SK-N-SH treated with all-trans-retinoic acid at 6 μM for 48 hours (cell line): ENCODE data around the gene IMPA2.

ENCODE experiments used
- ATAC-seq: fragments of 200-7000 bp; cut with Tn5 transposase; 3 replicates; pipeline ENCODE4 v1.9.1; 2020; ENCODE audit warnings: mild to moderate bottlenecking, moderate library complexity
- ARNTL ChIP-seq: fragments of 450-650 bp; formaldehyde crosslinking; IDR thresholded peaks from 2 replicates; pipeline ENCODE4 v1.5.0; 2020; ENCODE audit warnings: low read depth, mild to moderate bottlenecking, moderate library complexity, borderline replicate concordance
- BACH2 ChIP-seq: fragments of 250-450 bp; sonication (Bioruptor Pico); IDR thresholded peaks from 2 replicates; pipeline ENCODE4 v1.9.0; 2021; ENCODE audit warnings: mild to moderate bottlenecking, borderline replicate concordance
- CREB5 ChIP-seq: fragments of 250-450 bp; sonication (Bioruptor Pico); IDR thresholded peaks from 2 replicates; pipeline ENCODE4 v1.5.1; 2020; ENCODE audit warnings: low read depth, mild to moderate bottlenecking, moderate library complexity
- CSDC2 ChIP-seq: fragments of 250-450 bp; sonication (Bioruptor Pico); IDR thresholded peaks from 2 replicates; pipeline ENCODE4 v1.5.0; 2020; ENCODE audit warnings: mild to moderate bottlenecking, moderate library complexity
- CSRNP3 ChIP-seq: fragments of 250-450 bp; sonication (Bioruptor Pico); IDR thresholded peaks from 2 replicates; pipeline ENCODE4 v1.5.1; 2021; ENCODE audit warnings: mild to moderate bottlenecking, moderate library complexity
- ESRRG ChIP-seq: fragments of 250-450 bp; sonication (Bioruptor Pico); IDR thresholded peaks from 2 replicates; pipeline ENCODE4 v1.6.1; 2021; ENCODE audit warnings: mild to moderate bottlenecking
- GLIS3 ChIP-seq: fragments of 250-450 bp; sonication (Bioruptor Pico); IDR thresholded peaks from 2 replicates; pipeline ENCODE4 v1.5.0; 2020; ENCODE audit warnings: mild to moderate bottlenecking, moderate library complexity
- ISL1 ChIP-seq: fragments of 250-450 bp; sonication (Bioruptor Pico); IDR thresholded peaks from 2 replicates; pipeline ENCODE4 v2.1.2; 2022; ENCODE audit warnings: mild to moderate bottlenecking, moderate library complexity
- OSR1 ChIP-seq: fragments of 250-450 bp; sonication (Bioruptor Pico); IDR thresholded peaks from 2 replicates; pipeline ENCODE4 v1.8.0; 2022; ENCODE audit warnings: moderate library complexity, mild to moderate bottlenecking, inconsistent platforms
- PATZ1 ChIP-seq: fragments of 250-450 bp; sonication (Bioruptor Pico); IDR thresholded peaks from 2 replicates; pipeline ENCODE4 v1.8.0; 2020; ENCODE audit warnings: mild to moderate bottlenecking, moderate library complexity, borderline replicate concordance
- POU6F1 ChIP-seq: fragments of 250-450 bp; sonication (Bioruptor Pico); IDR thresholded peaks from 2 replicates; pipeline ENCODE4 v1.8.0; 2021; ENCODE audit warnings: low read depth, mild to moderate bottlenecking, moderate library complexity, borderline replicate concordance
- PPARA ChIP-seq: fragments of 250-450 bp; sonication (Bioruptor Pico); IDR thresholded peaks from 2 replicates; pipeline ENCODE4 v1.5.0; 2020; ENCODE audit warnings: mild to moderate bottlenecking, borderline replicate concordance
- RARB ChIP-seq: fragments of 250-450 bp; sonication (Bioruptor Pico); IDR thresholded peaks from 2 replicates; pipeline ENCODE4 v1.8.0; 2021; ENCODE audit warnings: mild to moderate bottlenecking, moderate library complexity
- SNAI2 ChIP-seq: fragments of 250-450 bp; sonication (Bioruptor Pico); IDR thresholded peaks from 2 replicates; pipeline ENCODE4 v1.5.0; 2020; ENCODE audit warnings: mild to moderate bottlenecking, moderate library complexity
- TCF4 ChIP-seq: fragments of 250-450 bp; sonication (Bioruptor Pico); IDR thresholded peaks from 2 replicates; pipeline ENCODE4 v1.8.0; 2021; ENCODE audit warnings: mild to moderate bottlenecking, moderate library complexity, borderline replicate concordance
- TOX ChIP-seq: fragments of 250-450 bp; sonication (Bioruptor Pico); IDR thresholded peaks from 2 replicates; pipeline ENCODE4 v1.8.0; 2021; ENCODE audit warnings: mild to moderate bottlenecking, moderate library complexity, borderline replicate concordance
- TSHZ2 ChIP-seq: fragments of 250-450 bp; sonication (Bioruptor Pico); IDR thresholded peaks from 2 replicates; pipeline ENCODE4 v1.5.0; 2020; ENCODE audit warnings: mild to moderate bottlenecking, moderate library complexity
- ZC3H10 ChIP-seq: fragments of 250-450 bp; sonication (Bioruptor Pico); IDR thresholded peaks from 2 replicates; pipeline ENCODE4 v1.5.1; 2021; ENCODE audit warnings: mild to moderate bottlenecking, moderate library complexity
- ZFP3 ChIP-seq: fragments of 250-450 bp; sonication (Bioruptor Pico); IDR thresholded peaks from 2 replicates; pipeline ENCODE4 v1.5.0; 2020; ENCODE audit warnings: mild to moderate bottlenecking, moderate library complexity
- ZNF8 ChIP-seq: fragments of 450-650 bp; formaldehyde crosslinking; IDR thresholded peaks from 2 replicates; pipeline ENCODE4 v1.5.0; 2020; ENCODE audit warnings: mild to moderate bottlenecking, moderate library complexity

The IMPA2 gene

GRCh38 chr18:11984091-11984490 is 2.8 kb downstream of the IMPA2 start:
- TF ChIP-seq RARB (CRISPR knock-in tag) (no peak), SNAI2 (CRISPR knock-in tag) (no peak), GLIS3 (CRISPR knock-in tag) (no peak), BACH2 (CRISPR knock-in tag) (no peak), ARNTL (CRISPR knock-in tag) (no peak), ZNF8 (CRISPR knock-in tag) (no peak), CREB5 (no peak), POU6F1 (no peak), ZFP3 (CRISPR knock-in tag) (no peak), PATZ1 (no peak), TCF4 (CRISPR knock-in tag) (no peak), ESRRG (CRISPR knock-in tag) (no peak), CSRNP3 (CRISPR knock-in tag) (no peak)
- TF ChIP-seq, all 23 proteins: peak for 0
- no peak for ATAC-seq

- no peak for ATAC-seq
- no peak for TF ChIP-seq ZFP3 (CRISPR knock-in tag)
- TF ChIP-seq BACH2 (CRISPR knock-in tag), result no peak
- TF ChIP-seq ESRRG (CRISPR knock-in tag), result no peak
- no peak for TF ChIP-seq TSHZ2
- no peak for TF ChIP-seq CSDC2 (CRISPR knock-in tag)
- TF ChIP-seq SNAI2 (CRISPR knock-in tag), result no peak
- no peak for TF ChIP-seq ARNTL (CRISPR knock-in tag)
- TF ChIP-seq POU6F1, result no peak
- no peak for TF ChIP-seq ZC3H10 (CRISPR knock-in tag)
- no peak for TF ChIP-seq PPARA (CRISPR knock-in tag)
- no peak for TF ChIP-seq RARB (CRISPR knock-in tag)
- no peak for TF ChIP-seq ISL1 (CRISPR knock-in tag)
- TF ChIP-seq CSRNP3 (CRISPR knock-in tag), result no peak
- no peak for TF ChIP-seq TOX (CRISPR knock-in tag)
- no peak for TF ChIP-seq OSR1 (CRISPR knock-in tag)
- no peak for TF ChIP-seq GLIS3 (CRISPR knock-in tag)
Measured at GRCh38 chr18:11985586-11985985, 4.3 kb downstream of the IMPA2 start.
